C4-2B (cell line): Measurements from ENCODE around the gene TRPV6.
A peak's percentile ranks its signal among the peaks of the same experiment; 100 is the strongest.

Source experiments
- H3K27ac ChIP-seq: fragments of 450-650 bp; 2 replicates; pipeline ENCODE4 v1.5.1; 2017
- CTCF ChIP-seq: fragments of 450-650 bp; conservative IDR thresholded peaks from 2 replicates; pipeline ENCODE4 v1.5.1; 2017; ENCODE audit warnings: mild to moderate bottlenecking
- ZFX ChIP-seq: fragments of 450-650 bp; IDR thresholded peaks from 2 replicates; pipeline ENCODE4 v1.6.1; 2017

TRPV6 gene

GRCh38 chr7:142851269-142851668, 34.3 kb downstream of the TRPV6 start:
- H3K27ac ChIP-seq, result no peak overlapping the region
- TF ChIP-seq CTCF, result no peak
- TF ChIP-seq ZFX, result no peak

GRCh38 chr7:142847353-142847752, 38.2 kb downstream of the TRPV6 start:
- TF ChIP-seq ZFX, result no peak
- no peak for TF ChIP-seq CTCF
- no peak overlapping the region for H3K27ac ChIP-seq

- H3K27ac ChIP-seq, result no peak overlapping the region
- TF ChIP-seq ZFX (no peak), CTCF (no peak)
Measured at GRCh38 chr7:142842251-142842766, 43.2 kb downstream of the TRPV6 start.

- no peak overlapping the region for H3K27ac ChIP-seq
- TF ChIP-seq ZFX (no peak), CTCF (no peak)
Measured at GRCh38 chr7:142838461-142839213, 46.9 kb downstream of the TRPV6 start.

- H3K27ac ChIP-seq, result no peak overlapping the region
- TF ChIP-seq CTCF, result no peak
- no peak for TF ChIP-seq ZFX
Measured at GRCh38 chr7:142836426-142836825, 49.1 kb downstream of the TRPV6 start.

GRCh38 chr7:142835487-142835886, 50.1 kb downstream of the TRPV6 start:
- TF ChIP-seq ZFX (no peak), CTCF (0 out of 2 replicates have a peak, but pooled peaks have one; percentile 4)
- H3K27ac ChIP-seq, result no peak overlapping the region

- TF ChIP-seq CTCF, result no peak
- TF ChIP-seq ZFX, result no peak
- no peak overlapping the region for H3K27ac ChIP-seq
Measured at GRCh38 chr7:142833174-142834048, 52.1 kb downstream of the TRPV6 start.
